CD4-positive, alpha-beta T cell treated with Interleukin-6 for 4 hours (primary cell): ENCODE measurements around the gene ELAVL2.
A peak's percentile ranks its signal among the peaks of the same experiment; 100 is the strongest.

Experiments used
- DNase-seq: peaks from one replicate; pipeline ENCODE4 v3.0.0-alpha.2; 2020; ENCODE audit warnings: mixed read lengths

The ELAVL2 gene

GRCh38 chr9:23826120-23826629 lies at the start of gene ELAVL2:
Gene ELAVL2 (minus strand): TSS chr9:23826240. CDS start chr9:23762234, 64,006 bp downstream.
- peak; percentile 6 for DNase-seq

GRCh38 chr9:23858234-23858633 lies 32.2 kb upstream of the ELAVL2 start:
- no peak for DNase-seq

GRCh38 chr9:23855873-23856604 lies 30.0 kb upstream of the ELAVL2 start:
- DNase-seq: no peak

GRCh38 chr9:23850690-23851629 lies 24.9 kb upstream of the ELAVL2 start:
- DNase-seq: no peak

- DNase-seq: no peak
Measured at GRCh38 chr9:23850242-23850689, 24.2 kb upstream of the ELAVL2 start.

- no peak for DNase-seq
Measured at GRCh38 chr9:23849379-23850035, 23.5 kb upstream of the ELAVL2 start.

- no peak for DNase-seq
Measured at GRCh38 chr9:23842565-23843129, 16.6 kb upstream of the ELAVL2 start.

- DNase-seq: no peak
Measured at GRCh38 chr9:23841304-23841703, 15.3 kb upstream of the ELAVL2 start.

GRCh38 chr9:23837038-23837437 lies 11.0 kb upstream of the ELAVL2 start:
- no peak for DNase-seq

- DNase-seq: no peak
Measured at GRCh38 chr9:23830929-23831730, 5.1 kb upstream of the ELAVL2 start.

- no peak for DNase-seq
Measured at GRCh38 chr9:23830476-23830805, 4.4 kb upstream of the ELAVL2 start.

- DNase-seq: no peak
Measured at GRCh38 chr9:23829580-23830475, 3.8 kb upstream of the ELAVL2 start.

GRCh38 chr9:23825700-23826099 lies 340 bp downstream of the ELAVL2 start:
- no peak for DNase-seq

GRCh38 chr9:23824830-23825591 lies 1.0 kb downstream of the ELAVL2 start:
- no peak for DNase-seq

- no peak for DNase-seq
Measured at GRCh38 chr9:23823986-23824829, 1.8 kb downstream of the ELAVL2 start.

GRCh38 chr9:23823269-23823668 lies 2.8 kb downstream of the ELAVL2 start:
- DNase-seq: no peak

- DNase-seq: no peak
Measured at GRCh38 chr9:23822261-23823169, 3.5 kb downstream of the ELAVL2 start.
